Pulmonary artery endothelial cell (primary cell): ENCODE data around the gene PRKCQ. TPM values are rescaled to one million over a fixed set of nuclear protein-coding genes. Genes with fewer than 3 reads are reported as not detected.
"Not testable (repeated sequence)": the region's sequence is repeated elsewhere in the genome, so short reads cannot be mapped to it uniquely, and the experiment has no call there.

Experiments used
- DNase-seq: peaks from one replicate; pipeline ENCODE4 v3.0.0-alpha.2; 2011; ENCODE audit warnings: low read depth, low spot score
- total RNA-seq: library from RNA; depleted of rRNA; stranded (reverse); fragments of >200 nt; gene quantifications from 2 replicates; pipeline ENCODE4 v1.2.3, GENCODE V29; 2014

The PRKCQ gene
- total RNA-seq, 1 donor from 2014 or later = 0.33 TPM

- no peak for DNase-seq
Observed at GRCh38 chr10:6595499-6595898, 15.4 kb upstream of the PRKCQ start.

- DNase-seq = no peak
Observed at GRCh38 chr10:6593241-6593671, 13.2 kb upstream of the PRKCQ start.

GRCh38 chr10:6592080-6592479, 12.0 kb upstream of the PRKCQ start:
- DNase-seq = no peak

GRCh38 chr10:6591668-6592067, 11.6 kb upstream of the PRKCQ start:
- no peak for DNase-seq

GRCh38 chr10:6590100-6590499, 10.0 kb upstream of the PRKCQ start:
- DNase-seq = no peak

GRCh38 chr10:6589287-6590094, 9.4 kb upstream of the PRKCQ start:
- DNase-seq = no peak

- no peak for DNase-seq
Observed at GRCh38 chr10:6588845-6589244, 8.8 kb upstream of the PRKCQ start.

- DNase-seq = no peak
Observed at GRCh38 chr10:6588082-6588481, 8.0 kb upstream of the PRKCQ start.

GRCh38 chr10:6586501-6586900, 6.4 kb upstream of the PRKCQ start:
- DNase-seq = no peak

GRCh38 chr10:6583447-6583846, 3.4 kb upstream of the PRKCQ start:
- no peak for DNase-seq

GRCh38 chr10:6582913-6583312, 2.8 kb upstream of the PRKCQ start:
- not testable (repeated sequence) for DNase-seq

- no peak for DNase-seq
Observed at GRCh38 chr10:6582298-6582697, 2.2 kb upstream of the PRKCQ start.

- DNase-seq = no peak
Observed at GRCh38 chr10:6581778-6582228, 1.7 kb upstream of the PRKCQ start.

GRCh38 chr10:6581223-6581622, 1.1 kb upstream of the PRKCQ start:
- not testable (repeated sequence) for DNase-seq

GRCh38 chr10:6580279-6581029, 378 bp upstream of the PRKCQ start:
- peak; percentile 11 for DNase-seq

GRCh38 chr10:6579183-6579903, 733 bp downstream of the PRKCQ start:
- DNase-seq = no peak

- DNase-seq = no peak
Observed at GRCh38 chr10:6578795-6579182, 1.3 kb downstream of the PRKCQ start.

GRCh38 chr10:6578251-6578771, 1.8 kb downstream of the PRKCQ start:
- DNase-seq = no peak

GRCh38 chr10:6576326-6576725, 3.8 kb downstream of the PRKCQ start:
- no peak for DNase-seq

- DNase-seq = no peak
Observed at GRCh38 chr10:6574664-6575176, 5.4 kb downstream of the PRKCQ start.

GRCh38 chr10:6570893-6571292, 9.2 kb downstream of the PRKCQ start:
- DNase-seq = no peak

GRCh38 chr10:6569259-6569658, 10.8 kb downstream of the PRKCQ start:
- DNase-seq = no peak
